ENCODE results near the gene IQCE. TPM values are rescaled to one million over a fixed set of nuclear protein-coding genes. Genes with fewer than 3 reads are reported as not detected.

IQCE gene
- total RNA-seq, 2 experiments from 2014 or later = 8.5 to 10.7 TPM

- ChIA-PET POLR2A (interaction anchor here (2.5 kb wide), 1 partner anchor 12 kb away, joined by 18 read pairs; no protein-coding TSS in a partner anchor), CTCF (interaction anchor here (1.0 to 1.5 kb wide), 2 partner anchors 36 to 54 kb away, joined by 3 to 4 read pairs; no protein-coding TSS in a partner anchor)
- no peaks in the 10 kb centered on the region for H3K9me3 Mint-ChIP-seq
- intact Hi-C loops (cut with micrococcal nuclease) = loop anchor here (1.0 to 5.0 kb wide), 4 partner anchors 7 to 121 kb away; partner anchors contain the start of genes CHST12 and GRIFIN
- peak overlapping the region; percentile 83 for H3K27ac Mint-ChIP-seq
- H3K27me3 Mint-ChIP-seq = no peaks in the 10 kb centered on the region
- H3K4me1 Mint-ChIP-seq (ENCODE audit: low read depth) = peaks cover 47% of the 10 kb centered on the region
- H3K4me3 Mint-ChIP-seq = peak overlapping the region; percentile 87
- peak; percentile 68 for DNase-seq
- H3K36me3 Mint-ChIP-seq = peaks cover 10% of the 10 kb centered on the region
These were observed 35.9 kb upstream of the IQCE start for GRCh38 chr7:2522780-2523433.

- H3K4me3 Mint-ChIP-seq = peak overlapping the region; percentile 87
- peak overlapping the region; percentile 83 for H3K27ac Mint-ChIP-seq
- peaks cover 10% of the 10 kb centered on the region for H3K36me3 Mint-ChIP-seq
- CTCF ChIA-PET = interaction anchor here (1.0 kb wide), 1 partner anchor 36 kb away, joined by 4 read pairs; no protein-coding TSS in a partner anchor
- H3K4me1 Mint-ChIP-seq (ENCODE audit: low read depth) = peaks cover 47% of the 10 kb centered on the region
- H3K27me3 Mint-ChIP-seq = no peaks in the 10 kb centered on the region
- POLR2A ChIA-PET = no interaction called here
- H3K9me3 Mint-ChIP-seq = no peaks in the 10 kb centered on the region
- DNase-seq = no peak
- intact Hi-C loops (cut with micrococcal nuclease) = loop anchor here (2.0 to 5.0 kb wide), 3 partner anchors 15 to 121 kb away; partner anchors contain the start of genes CHST12 and GRIFIN
These were observed 35.3 kb upstream of the IQCE start for GRCh38 chr7:2523461-2523936.

- Mint-ChIP-seq H3K27me3 (no peaks in the 10 kb centered on the region), H3K4me3 (no peak overlapping the region), H3K4me1 (ENCODE audit: low read depth) (peaks cover 53% of the 10 kb centered on the region), H3K27ac (no peak overlapping the region), H3K9me3 (no peaks in the 10 kb centered on the region), H3K36me3 (peaks cover 10% of the 10 kb centered on the region)
- ChIA-PET CTCF (interaction anchor here (1.0 kb wide), 1 partner anchor 35 kb away, joined by 4 read pairs; no protein-coding TSS in a partner anchor), POLR2A (no interaction called here)
- intact Hi-C loops (cut with micrococcal nuclease) = loop anchor here (2.0 to 5.0 kb wide), 3 partner anchors 15 to 122 kb away; partner anchors contain the start of genes CHST12 and GRIFIN
- DNase-seq = no peak
These were observed 34.6 kb upstream of the IQCE start for GRCh38 chr7:2523941-2524807.

GRCh38 chr7:2524808-2525657 lies 33.7 kb upstream of the IQCE start:
- CTCF ChIA-PET = no interaction called here
- Mint-ChIP-seq H3K36me3 (peaks cover 10% of the 10 kb centered on the region), H3K9me3 (no peaks in the 10 kb centered on the region), H3K4me1 (ENCODE audit: low read depth) (peaks cover 60% of the 10 kb centered on the region), H3K27ac (no peak overlapping the region), H3K4me3 (no peak overlapping the region), H3K27me3 (no peaks in the 10 kb centered on the region)
- DNase-seq = no peak
- POLR2A ChIA-PET = no interaction called here
- intact Hi-C loops (cut with micrococcal nuclease) = loop anchor here (5.0 kb wide), 2 partner anchors 48 to 123 kb away; partner anchors contain the start of genes CHST12 and GRIFIN

- Mint-ChIP-seq H3K36me3 (peaks cover 6% of the 10 kb centered on the region), H3K27me3 (no peaks in the 10 kb centered on the region), H3K4me1 (ENCODE audit: low read depth) (peaks cover 65% of the 10 kb centered on the region), H3K4me3 (no peak overlapping the region), H3K27ac (no peak overlapping the region), H3K9me3 (no peaks in the 10 kb centered on the region)
- ChIA-PET CTCF (no interaction called here), POLR2A (interaction anchor here (0.7 kb wide), 1 partner anchor 15 kb away, joined by 4 read pairs; no protein-coding TSS in a partner anchor)
- DNase-seq = no peak
- intact Hi-C loops (cut with micrococcal nuclease) = no loop called here
These were observed 32.8 kb upstream of the IQCE start for GRCh38 chr7:2525658-2526630.

- Mint-ChIP-seq H3K27ac (no peak overlapping the region), H3K27me3 (no peaks in the 10 kb centered on the region), H3K9me3 (no peaks in the 10 kb centered on the region), H3K36me3 (peaks cover 6% of the 10 kb centered on the region), H3K4me1 (ENCODE audit: low read depth) (peaks cover 64% of the 10 kb centered on the region), H3K4me3 (no peak overlapping the region)
- ChIA-PET CTCF (no interaction called here), POLR2A (interaction anchor here (0.7 kb wide), 1 partner anchor 16 kb away, joined by 4 read pairs; no protein-coding TSS in a partner anchor)
- intact Hi-C loops (cut with micrococcal nuclease) = no loop called here
- DNase-seq = no peak
These were observed 31.9 kb upstream of the IQCE start for GRCh38 chr7:2526659-2527504.

- ChIA-PET CTCF (no interaction called here), POLR2A (interaction anchor here (3.6 to 3.7 kb wide), 2 partner anchors 17 to 19 kb away, joined by 12 to 13 read pairs; no protein-coding TSS in a partner anchor)
- peak overlapping the region; percentile 85 for H3K27ac Mint-ChIP-seq
- intact Hi-C loops (cut with micrococcal nuclease) = no loop called here
- H3K4me3 Mint-ChIP-seq = peak overlapping the region; percentile 8
- peak; percentile 74 for DNase-seq
- no peaks in the 10 kb centered on the region for H3K27me3 Mint-ChIP-seq
- H3K4me1 Mint-ChIP-seq (ENCODE audit: low read depth) = peaks cover 62% of the 10 kb centered on the region
- no peaks in the 10 kb centered on the region for H3K9me3 Mint-ChIP-seq
- H3K36me3 Mint-ChIP-seq = peaks cover 6% of the 10 kb centered on the region
These were observed 31.0 kb upstream of the IQCE start for GRCh38 chr7:2527505-2528467.

- no peak for DNase-seq
- intact Hi-C loops (cut with micrococcal nuclease) = no loop called here
- H3K36me3 Mint-ChIP-seq = peaks cover 2% of the 10 kb centered on the region
- H3K27me3 Mint-ChIP-seq = no peaks in the 10 kb centered on the region
- peak overlapping the region; percentile 8 for H3K4me3 Mint-ChIP-seq
- H3K27ac Mint-ChIP-seq = peak overlapping the region; percentile 96
- H3K9me3 Mint-ChIP-seq = no peaks in the 10 kb centered on the region
- peaks cover 56% of the 10 kb centered on the region for H3K4me1 Mint-ChIP-seq (ENCODE audit: low read depth)
- ChIA-PET CTCF (no interaction called here), POLR2A (interaction anchor here (1.2 to 3.7 kb wide), 3 partner anchors 18 to 287 kb away, joined by 3 to 13 read pairs (median 12); partner anchors contain the start of genes MRM2 and NUDT1)
These were observed 30.2 kb upstream of the IQCE start for GRCh38 chr7:2528481-2529095.
